ENCODE measurements around the gene LIPE.

DNA sequence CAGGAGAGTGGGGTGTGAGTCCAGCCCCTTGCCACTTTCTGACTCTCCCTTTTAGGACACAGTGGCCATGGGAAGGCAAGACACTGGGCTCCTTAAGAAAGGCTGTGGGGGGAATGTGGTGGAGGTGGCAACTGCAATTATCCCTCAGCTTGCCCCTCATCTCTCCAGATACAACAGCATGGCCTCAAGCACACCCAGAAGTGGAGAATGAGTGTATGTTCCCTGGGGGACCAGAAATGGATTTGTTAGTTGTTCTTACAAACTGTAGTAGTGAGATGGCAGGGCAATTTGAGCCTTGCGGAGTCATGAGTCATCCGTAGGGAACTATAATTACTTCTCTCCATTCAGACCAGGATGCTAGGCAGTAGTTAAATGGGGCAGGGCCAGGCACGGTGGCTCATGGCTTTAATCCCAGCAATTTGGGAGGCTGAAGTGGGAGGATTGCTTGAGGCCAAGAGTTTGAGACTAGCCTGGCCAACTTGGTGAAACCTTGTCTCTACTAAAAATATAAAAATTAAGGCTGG is 41.1 kb upstream of the LIPE start:
- TF ChIP-seq GATA3 (IDR thresholded peaks at IDR 0.05; ENCODE audit: low read depth, low read length) (no peak), GATA2 (IDR thresholded peaks at IDR 0.05; ENCODE audit: low read depth, low read length) (no peak)

Measured in SH-SY5Y (cell line).